GM19468 (cell line): ENCODE results near the gene TAS1R3.

ENCODE experiments used
- ATAC-seq: cut with Tn5 transposase; IDR thresholded peaks from one replicate; pipeline ENCODE4 v1.9.1; 2021; ENCODE audit warnings: mild to moderate bottlenecking, moderate library complexity, moderate number of reproducible peaks; ENCODE audit not compliant: unreplicated experiment; ENCODE audit errors: extremely low read depth

TAS1R3 gene

DNA sequence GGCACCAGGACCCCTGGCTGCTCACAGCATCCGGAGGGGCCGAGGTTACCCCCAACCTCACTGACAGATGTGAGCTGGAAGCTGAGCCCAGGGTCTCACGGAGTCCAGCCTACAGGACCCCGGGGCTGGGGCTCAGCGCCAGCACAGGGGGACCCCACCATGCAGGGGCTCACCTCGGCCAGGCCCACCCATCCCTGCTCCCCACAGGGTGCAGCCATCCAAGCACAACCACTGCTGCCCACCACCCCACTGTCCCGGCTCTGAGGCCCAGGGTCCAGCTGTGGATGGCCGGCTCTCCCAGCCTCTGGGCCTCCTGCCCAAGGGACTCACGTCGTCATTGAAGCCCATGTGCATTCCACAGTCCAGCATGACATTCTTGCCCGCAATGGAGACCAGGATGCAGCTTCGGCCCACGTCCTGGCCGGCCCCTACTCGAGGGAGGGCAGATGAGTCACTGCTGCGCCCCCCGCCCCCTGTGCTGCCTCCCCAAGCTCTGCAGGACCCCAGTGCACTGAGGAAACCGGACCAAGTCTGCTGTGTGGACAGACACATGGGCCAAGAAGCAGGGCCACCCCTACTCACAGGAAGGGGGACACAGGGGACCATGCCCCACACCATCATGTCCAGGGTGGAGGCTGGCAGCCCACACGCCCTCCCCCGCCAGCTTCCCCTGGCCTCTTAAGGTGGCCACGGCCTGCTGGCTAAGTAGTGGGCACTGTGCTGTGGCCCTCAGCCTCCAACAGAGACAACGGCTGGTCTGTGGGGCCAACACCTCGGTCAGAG is 10.2 kb upstream of the TAS1R3 start:
- no peak for ATAC-seq

- no peak for ATAC-seq
Measured at GRCh38 chr1:1321477-1321876, 9.6 kb upstream of the TAS1R3 start.

DNA sequence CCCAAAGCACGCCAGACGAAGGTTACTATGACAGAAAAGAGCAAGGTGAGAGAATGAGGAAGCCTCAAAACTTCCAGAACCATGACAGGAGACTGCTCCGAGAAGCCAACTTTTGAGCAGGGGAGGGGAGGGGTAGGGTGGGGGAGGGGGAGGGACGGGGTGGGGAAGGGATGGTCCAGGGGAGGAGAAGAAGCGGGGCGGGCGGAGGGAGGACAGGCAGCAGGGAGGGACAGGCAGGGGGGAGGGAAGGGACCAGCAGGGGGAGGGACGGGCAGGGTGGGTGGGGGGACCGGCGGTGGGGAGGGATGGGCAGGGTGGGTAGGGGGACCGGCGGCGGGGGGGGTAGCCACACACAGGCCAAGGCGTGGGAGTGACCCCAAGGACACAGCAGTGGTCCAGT is 8.7 kb upstream of the TAS1R3 start:
- ATAC-seq, result no peak

- ATAC-seq, result no peak
Measured at GRCh38 chr1:1322952-1323351, 8.1 kb upstream of the TAS1R3 start.

DNA sequence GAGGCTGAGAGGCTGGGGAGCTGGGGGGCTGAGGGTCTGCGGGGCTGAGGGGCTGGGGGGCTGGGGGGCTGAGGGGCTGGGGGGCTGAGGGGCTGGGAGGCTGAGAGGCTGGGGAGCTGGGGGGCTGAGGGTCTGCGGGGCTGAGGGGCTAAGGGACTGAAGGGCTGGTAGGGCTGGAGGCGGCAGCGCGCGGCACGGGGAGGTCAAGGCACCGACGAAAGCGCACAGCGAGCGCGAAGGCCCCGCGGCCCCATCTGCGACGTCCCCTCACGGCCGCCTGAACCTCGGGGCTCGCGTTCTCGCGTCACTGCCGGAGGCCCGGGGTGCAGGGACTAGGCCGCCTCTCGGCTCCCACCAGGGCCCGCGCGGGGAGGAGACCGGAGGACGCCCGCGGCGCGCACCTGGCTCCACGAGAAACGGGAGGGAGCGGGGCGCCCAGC is 7.0 kb upstream of the TAS1R3 start:
- ATAC-seq, result no peak

- peak; percentile 66 for ATAC-seq
Measured at GRCh38 chr1:1324524-1325287, 6.4 kb upstream of the TAS1R3 start, which contains the start of the genes CPTP and INTS11. Gene CPTP, plus strand, starts transcription at chr1:1324802. Its CDS starts 2,109 bp downstream, at chr1:1326911. Gene INTS11, minus strand, starts transcription at chr1:1324660. Its CDS starts 52 bp downstream, at chr1:1324608.

DNA sequence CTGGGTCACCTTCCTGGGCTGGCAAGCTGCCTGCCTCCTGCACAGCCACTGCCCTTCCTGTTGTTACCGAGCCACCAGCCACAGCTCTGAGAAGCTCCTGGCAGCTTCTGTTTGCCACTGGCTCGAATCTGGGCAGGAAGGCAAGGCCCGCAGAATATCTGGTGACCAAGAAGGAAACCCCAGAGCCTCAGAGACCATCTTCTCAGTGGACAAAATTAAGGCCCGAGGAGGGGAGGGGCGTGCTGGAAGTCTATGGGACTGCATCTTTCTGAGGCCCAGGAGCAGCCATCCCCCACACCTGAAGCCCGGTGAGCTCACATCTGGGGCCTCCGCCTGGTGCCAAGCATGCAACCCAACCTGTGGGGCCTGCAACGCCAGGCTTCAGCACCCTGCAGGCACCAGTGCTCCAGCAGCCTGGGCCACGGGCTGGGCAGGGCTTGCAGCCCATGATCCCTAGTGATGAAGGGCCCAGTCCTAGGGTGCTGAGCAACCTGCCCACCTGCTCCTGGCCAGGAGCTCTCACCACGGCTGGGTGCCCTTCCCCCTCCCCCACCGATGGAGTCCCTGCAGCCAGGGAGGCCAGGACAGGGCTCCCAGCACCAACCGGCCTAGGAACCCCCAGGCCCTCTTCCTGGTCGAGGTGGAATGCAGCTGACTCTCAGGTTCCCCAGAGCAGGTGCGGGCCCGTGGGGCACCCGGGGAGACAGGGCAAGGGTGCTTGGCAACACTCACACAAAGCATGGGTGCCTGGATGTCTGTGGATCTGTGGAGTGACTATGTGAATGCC is 5.6 kb upstream of the TAS1R3 start:
- no peak for ATAC-seq

DNA sequence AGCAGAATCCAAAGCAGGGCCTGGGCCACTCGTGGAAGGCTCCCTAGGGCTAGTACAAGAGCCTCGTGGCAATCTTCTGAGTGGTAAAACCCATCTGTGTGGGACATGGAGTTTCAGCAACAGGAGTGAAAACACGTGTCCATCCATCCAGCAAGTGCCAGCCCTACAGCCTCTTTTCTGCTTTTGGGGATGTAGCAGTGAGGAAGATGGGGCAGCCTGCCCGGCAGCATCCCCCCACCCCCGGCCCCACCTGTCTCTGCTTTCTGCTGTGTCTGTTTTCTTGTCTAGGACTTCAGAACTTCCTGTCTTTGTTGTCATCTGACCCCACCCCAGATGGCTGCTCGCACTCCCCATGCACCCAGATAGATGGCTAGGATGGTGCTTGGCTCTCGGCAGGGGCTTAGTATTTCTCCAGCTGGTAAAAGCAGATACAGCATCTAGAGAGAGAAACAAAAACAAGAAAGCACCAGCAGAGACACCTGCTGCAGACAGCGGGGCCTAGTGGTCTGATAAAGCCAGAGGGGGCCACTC is 4.9 kb upstream of the TAS1R3 start:
- ATAC-seq, result no peak

DNA sequence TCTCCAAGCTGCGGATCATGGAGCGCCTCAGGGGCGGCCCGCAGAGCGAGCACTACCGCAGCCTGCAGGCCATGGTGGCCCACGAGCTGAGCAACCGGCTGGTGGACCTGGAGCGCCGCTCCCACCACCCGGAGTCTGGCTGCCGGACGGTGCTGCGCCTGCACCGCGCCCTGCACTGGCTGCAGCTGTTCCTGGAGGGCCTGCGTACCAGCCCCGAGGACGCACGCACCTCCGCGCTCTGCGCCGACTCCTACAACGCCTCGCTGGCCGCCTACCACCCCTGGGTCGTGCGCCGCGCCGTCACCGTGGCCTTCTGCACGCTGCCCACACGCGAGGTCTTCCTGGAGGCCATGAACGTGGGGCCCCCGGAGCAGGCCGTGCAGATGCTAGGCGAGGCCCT is 3.8 kb upstream of the TAS1R3 start:
- no peak for ATAC-seq

- no peak for ATAC-seq
Measured at GRCh38 chr1:1328254-1328653, 2.8 kb upstream of the TAS1R3 start.

- ATAC-seq, result no peak
Measured at GRCh38 chr1:1329304-1330210, 1.5 kb upstream of the TAS1R3 start.

DNA sequence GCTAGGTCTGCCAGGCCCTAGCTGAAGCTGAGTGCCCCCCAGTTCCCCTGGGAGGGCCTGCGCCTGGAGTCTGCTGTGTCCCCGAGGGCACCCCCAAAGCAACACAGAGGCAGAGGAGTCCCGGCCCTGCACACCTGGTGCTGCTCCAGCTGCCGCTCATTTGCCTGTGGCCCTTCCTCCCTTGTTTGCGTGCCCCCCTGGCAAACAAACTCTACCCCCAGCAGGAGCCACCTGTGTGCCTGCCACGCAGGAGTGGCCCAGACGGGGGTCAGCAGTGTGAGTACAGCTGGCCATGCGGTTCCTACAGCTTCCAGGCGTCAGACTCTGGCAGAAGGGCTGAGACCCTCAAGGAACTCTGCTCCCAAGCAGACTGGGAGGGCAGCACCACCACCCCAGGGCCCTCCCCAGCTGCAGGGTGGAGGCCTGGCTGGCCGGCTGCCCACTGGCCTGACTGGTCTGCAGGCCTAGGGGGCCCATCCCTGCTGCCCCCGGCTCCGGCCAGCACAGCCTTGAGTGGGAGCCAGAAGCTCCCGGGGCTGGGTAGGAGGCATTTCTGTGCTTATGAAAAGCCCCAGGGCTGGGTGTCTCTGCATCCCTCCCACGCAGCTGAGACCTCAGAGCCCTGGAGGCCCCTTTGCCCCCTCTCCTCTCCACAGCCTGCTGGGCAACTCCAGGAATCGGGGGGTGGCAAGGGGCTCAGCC is 563 bp upstream of the TAS1R3 start:
- ATAC-seq, result no peak

DNA sequence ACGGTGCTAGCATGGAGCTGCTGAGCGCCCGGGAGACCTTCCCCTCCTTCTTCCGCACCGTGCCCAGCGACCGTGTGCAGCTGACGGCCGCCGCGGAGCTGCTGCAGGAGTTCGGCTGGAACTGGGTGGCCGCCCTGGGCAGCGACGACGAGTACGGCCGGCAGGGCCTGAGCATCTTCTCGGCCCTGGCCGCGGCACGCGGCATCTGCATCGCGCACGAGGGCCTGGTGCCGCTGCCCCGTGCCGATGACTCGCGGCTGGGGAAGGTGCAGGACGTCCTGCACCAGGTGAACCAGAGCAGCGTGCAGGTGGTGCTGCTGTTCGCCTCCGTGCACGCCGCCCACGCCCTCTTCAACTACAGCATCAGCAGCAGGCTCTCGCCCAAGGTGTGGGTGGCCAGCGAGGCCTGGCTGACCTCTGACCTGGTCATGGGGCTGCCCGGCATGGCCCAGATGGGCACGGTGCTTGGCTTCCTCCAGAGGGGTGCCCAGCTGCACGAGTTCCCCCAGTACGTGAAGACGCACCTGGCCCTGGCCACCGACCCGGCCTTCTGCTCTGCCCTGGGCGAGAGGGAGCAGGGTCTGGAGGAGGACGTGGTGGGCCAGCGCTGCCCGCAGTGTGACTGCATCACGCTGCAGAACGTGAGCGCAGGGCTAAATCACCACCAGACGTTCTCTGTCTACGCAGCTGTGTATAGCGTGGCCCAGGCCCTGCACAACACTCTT is 1.1 kb downstream of the TAS1R3 start:
- ATAC-seq, result no peak

- no peak for ATAC-seq
Measured at GRCh38 chr1:1332774-1333480, 1.8 kb downstream of the TAS1R3 start.

DNA sequence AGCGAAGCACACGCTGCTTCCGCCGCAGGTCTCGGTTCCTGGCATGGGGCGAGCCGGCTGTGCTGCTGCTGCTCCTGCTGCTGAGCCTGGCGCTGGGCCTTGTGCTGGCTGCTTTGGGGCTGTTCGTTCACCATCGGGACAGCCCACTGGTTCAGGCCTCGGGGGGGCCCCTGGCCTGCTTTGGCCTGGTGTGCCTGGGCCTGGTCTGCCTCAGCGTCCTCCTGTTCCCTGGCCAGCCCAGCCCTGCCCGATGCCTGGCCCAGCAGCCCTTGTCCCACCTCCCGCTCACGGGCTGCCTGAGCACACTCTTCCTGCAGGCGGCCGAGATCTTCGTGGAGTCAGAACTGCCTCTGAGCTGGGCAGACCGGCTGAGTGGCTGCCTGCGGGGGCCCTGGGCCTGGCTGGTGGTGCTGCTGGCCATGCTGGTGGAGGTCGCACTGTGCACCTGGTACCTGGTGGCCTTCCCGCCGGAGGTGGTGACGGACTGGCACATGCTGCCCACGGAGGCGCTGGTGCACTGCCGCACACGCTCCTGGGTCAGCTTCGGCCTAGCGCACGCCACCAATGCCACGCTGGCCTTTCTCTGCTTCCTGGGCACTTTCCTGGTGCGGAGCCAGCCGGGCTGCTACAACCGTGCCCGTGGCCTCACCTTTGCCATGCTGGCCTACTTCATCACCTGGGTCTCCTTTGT is 2.6 kb downstream of the TAS1R3 start:
- no peak for ATAC-seq

DNA sequence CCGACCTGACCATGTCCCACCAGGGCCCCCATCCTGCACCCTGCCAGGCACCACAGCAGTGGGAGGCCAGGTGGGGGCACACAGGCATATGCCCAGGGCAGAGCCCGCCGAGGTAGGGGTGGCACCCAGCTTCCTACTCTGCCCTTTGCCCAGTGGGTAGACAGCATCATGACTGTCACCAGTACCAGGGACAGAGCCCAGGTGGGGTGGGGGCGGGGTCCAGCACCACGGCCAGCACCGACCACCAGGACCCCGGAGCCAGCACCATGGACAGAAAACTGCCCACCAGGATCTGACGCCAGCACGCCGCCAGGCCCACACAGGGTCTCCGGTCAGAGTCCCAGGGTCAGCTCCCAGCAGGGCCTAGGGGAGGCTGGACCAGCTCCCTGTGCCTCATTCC is 3.8 kb downstream of the TAS1R3 start:
- ATAC-seq, result no peak

DNA sequence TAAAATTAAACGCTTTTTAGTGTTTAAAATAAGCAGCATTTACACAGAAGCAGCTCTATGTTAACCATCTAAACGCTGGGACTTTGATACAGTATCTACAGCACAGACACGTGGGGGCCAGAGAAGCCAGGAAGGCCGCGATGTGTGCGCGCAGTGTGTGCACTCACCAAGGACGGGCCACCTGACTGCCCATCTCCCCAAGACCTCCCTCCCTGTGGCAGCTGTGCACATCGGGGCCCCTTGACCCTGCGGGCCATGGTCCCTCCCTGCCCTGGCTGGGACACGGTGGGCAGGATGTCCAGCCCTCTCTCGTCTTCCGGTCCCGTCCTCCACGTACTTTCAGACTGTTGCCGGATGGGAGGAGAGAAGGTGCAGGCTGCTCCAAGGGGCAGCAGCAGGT is 4.2 kb downstream of the TAS1R3 start:
- ATAC-seq, result no peak
